ENCODE measurements around the gene ATP6V0C.
"Not testable (repeated sequence)": the region's sequence is repeated elsewhere in the genome, so short reads cannot be mapped to it uniquely, and the experiment has no call there.

The ATP6V0C gene

DNA sequence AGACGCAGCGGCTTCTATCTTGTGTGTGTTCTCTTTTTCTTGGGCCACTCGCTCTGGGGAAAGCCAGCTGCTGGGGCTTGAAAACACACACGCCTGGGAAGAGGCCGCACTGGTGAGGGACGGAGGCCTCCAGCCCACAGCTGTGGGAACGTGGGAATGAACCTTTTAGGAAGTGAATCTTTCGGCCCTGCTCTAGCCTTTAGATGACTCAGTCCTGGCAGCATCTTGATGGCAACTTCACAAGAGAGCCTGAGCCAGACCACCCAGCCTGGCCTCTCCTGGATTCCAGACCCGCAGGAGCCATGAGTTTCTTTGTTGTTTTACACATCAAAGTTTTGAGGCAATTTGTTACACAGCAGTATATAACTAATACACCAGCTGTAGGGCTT, 21.9 kb downstream of the ATP6V0C start:
- no peak for TF ChIP-seq GABPA (IDR thresholded peaks at IDR 0.05; ENCODE audit: low read depth)
- TF ChIP-seq, protein P1, sequence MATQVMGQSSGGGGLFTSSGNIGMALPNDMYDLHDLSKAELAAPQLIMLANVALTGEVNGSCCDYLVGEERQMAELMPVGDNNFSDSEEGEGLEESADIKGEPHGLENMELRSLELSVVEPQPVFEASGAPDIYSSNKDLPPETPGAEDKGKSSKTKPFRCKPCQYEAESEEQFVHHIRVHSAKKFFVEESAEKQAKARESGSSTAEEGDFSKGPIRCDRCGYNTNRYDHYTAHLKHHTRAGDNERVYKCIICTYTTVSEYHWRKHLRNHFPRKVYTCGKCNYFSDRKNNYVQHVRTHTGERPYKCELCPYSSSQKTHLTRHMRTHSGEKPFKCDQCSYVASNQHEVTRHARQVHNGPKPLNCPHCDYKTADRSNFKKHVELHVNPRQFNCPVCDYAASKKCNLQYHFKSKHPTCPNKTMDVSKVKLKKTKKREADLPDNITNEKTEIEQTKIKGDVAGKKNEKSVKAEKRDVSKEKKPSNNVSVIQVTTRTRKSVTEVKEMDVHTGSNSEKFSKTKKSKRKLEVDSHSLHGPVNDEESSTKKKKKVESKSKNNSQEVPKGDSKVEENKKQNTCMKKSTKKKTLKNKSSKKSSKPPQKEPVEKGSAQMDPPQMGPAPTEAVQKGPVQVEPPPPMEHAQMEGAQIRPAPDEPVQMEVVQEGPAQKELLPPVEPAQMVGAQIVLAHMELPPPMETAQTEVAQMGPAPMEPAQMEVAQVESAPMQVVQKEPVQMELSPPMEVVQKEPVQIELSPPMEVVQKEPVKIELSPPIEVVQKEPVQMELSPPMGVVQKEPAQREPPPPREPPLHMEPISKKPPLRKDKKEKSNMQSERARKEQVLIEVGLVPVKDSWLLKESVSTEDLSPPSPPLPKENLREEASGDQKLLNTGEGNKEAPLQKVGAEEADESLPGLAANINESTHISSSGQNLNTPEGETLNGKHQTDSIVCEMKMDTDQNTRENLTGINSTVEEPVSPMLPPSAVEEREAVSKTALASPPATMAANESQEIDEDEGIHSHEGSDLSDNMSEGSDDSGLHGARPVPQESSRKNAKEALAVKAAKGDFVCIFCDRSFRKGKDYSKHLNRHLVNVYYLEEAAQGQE (IDR thresholded peaks at IDR 0.05; ENCODE audit: insufficient replicate concordance, low read depth): no peak
- TF ChIP-seq, protein P2, sequence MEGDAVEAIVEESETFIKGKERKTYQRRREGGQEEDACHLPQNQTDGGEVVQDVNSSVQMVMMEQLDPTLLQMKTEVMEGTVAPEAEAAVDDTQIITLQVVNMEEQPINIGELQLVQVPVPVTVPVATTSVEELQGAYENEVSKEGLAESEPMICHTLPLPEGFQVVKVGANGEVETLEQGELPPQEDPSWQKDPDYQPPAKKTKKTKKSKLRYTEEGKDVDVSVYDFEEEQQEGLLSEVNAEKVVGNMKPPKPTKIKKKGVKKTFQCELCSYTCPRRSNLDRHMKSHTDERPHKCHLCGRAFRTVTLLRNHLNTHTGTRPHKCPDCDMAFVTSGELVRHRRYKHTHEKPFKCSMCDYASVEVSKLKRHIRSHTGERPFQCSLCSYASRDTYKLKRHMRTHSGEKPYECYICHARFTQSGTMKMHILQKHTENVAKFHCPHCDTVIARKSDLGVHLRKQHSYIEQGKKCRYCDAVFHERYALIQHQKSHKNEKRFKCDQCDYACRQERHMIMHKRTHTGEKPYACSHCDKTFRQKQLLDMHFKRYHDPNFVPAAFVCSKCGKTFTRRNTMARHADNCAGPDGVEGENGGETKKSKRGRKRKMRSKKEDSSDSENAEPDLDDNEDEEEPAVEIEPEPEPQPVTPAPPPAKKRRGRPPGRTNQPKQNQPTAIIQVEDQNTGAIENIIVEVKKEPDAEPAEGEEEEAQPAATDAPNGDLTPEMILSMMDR (IDR thresholded peaks at IDR 0.05; ENCODE audit: insufficient read depth, low read length): no peak
- no peak for TF ChIP-seq SPI1 (IDR thresholded peaks at IDR 0.05; ENCODE audit: borderline replicate concordance, low read depth)
- TF ChIP-seq POLR2AphosphoS5 (IDR thresholded peaks at IDR 0.05; ENCODE audit: low read depth): no peak
- no peak for DNase-seq (ENCODE audit: low read depth in 1 of 2, low spot score in 1 of 2)
- H3K27me3 ChIP-seq (ENCODE audit: insufficient read depth, poor library complexity, severe bottlenecking): no peaks in the 10 kb centered on the region
- H3K4me3 ChIP-seq (replicated peaks; ENCODE audit: insufficient read depth, low read length): no peak overlapping the region
- H3K27ac ChIP-seq (replicated peaks): no peak overlapping the region

DNA sequence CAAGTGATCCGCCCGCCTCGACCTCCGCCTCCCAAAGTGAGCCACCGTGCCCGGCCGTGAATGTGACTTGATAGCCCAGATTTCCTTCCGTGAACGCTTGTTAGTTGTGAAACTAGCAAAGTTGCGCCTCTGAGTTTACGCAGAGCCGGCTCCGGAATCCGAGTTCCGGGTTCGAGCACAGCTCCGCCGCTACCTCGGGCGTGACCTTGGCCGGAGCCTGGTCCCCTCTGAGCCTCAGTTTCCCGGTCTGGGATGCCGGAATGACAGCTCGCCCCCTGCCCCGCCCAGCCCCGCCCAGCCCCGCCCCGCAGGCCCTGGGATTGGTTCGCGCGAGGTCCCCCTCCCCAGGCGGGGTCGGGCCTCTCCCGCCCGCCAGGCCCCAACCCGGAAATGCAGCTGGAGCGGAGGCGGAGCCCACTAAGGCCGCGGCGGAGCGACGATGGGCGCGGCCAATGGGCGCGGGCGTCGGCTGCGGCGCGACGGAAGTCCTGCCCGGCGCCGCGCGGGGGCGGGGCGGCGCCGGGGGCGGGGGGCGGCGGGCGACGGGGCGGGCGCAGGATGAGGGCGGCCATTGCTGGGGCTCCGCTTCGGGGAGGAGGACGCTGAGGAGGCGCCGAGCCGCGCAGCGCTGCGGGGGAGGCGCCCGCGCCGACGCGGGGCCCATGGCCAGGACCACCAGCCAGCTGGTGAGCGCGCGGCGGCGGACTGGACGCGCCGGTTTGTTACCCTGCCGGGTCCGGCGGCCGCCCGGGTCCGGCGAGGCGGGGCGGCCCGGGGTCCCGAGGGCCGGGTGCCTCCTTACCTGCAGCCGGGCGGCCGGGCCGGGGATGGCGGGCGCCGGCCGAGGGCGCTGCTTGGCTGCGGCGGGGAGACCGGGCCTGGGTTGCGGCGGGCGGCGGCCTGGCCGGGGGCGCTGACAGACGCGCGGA, 24.0 kb downstream of the ATP6V0C start, which contains the start of gene PDPK1:
Gene PDPK1 (plus strand): TSS at position 571 of the 929 bp plus-strand sequence. CDS start 92 bp downstream, at position 663.
- DNase-seq (ENCODE audit: low read depth in 1 of 2, low spot score in 1 of 2): peak; percentile 88 to 93
- Histone ChIP-seq H3K27me3 (ENCODE audit: insufficient read depth, poor library complexity, severe bottlenecking) (no peaks in the 10 kb centered on the region), H3K27ac (replicated peaks) (peak within 1 kb of the TSS; percentile 65), H3K4me3 (replicated peaks; ENCODE audit: insufficient read depth, low read length) (peak within 1 kb of the TSS; percentile 56)
- TF ChIP-seq GABPA (IDR thresholded peaks at IDR 0.05; ENCODE audit: low read depth): peak; percentile 64; the same call in 1 of the 2 replicates
- TF ChIP-seq, protein P1 (IDR thresholded peaks at IDR 0.05; ENCODE audit: insufficient replicate concordance, low read depth): no peak

DNA sequence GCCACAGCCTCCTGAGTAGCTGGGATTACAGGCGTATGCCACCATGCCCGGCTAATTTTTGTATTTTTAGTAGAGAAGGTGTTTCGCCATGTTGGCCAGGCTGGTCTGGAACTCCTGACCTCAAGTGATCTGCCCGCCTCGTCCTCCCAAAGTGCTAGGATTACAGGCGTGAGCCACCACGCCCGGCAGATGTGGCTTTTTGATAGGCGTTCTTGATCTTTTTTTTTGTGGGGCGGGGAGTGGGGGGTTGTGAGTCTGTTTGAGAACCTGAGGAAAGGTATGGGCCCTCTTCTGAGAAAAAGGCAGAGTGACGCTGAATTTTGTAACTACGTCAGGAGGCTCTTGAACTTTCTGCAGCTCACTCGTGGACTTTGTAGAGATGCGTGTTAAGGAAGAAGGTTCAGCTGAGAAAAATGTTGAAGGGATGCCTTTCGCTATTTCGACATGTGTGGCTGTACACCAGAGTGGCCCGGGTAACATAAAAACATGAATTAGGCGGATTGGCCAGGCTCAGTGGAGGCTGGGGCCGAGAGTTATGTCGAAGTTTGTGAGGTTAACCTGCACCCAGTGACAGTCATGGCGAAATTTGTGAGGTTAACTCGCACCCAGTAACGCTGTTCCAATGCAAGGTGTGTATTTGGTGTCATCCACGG, 25.6 kb downstream of the ATP6V0C start:
- H3K27me3 ChIP-seq (ENCODE audit: insufficient read depth, poor library complexity, severe bottlenecking); H3K4me3 ChIP-seq (replicated peaks; ENCODE audit: insufficient read depth, low read length): not testable (repeated sequence)
- DNase-seq (ENCODE audit: low read depth in 1 of 2, low spot score in 1 of 2): peak in 1 of 2 experiments; percentile 45
- H3K27ac ChIP-seq (replicated peaks): peak overlapping the region; percentile 16; the same call in 1 of the 2 replicates

DNA sequence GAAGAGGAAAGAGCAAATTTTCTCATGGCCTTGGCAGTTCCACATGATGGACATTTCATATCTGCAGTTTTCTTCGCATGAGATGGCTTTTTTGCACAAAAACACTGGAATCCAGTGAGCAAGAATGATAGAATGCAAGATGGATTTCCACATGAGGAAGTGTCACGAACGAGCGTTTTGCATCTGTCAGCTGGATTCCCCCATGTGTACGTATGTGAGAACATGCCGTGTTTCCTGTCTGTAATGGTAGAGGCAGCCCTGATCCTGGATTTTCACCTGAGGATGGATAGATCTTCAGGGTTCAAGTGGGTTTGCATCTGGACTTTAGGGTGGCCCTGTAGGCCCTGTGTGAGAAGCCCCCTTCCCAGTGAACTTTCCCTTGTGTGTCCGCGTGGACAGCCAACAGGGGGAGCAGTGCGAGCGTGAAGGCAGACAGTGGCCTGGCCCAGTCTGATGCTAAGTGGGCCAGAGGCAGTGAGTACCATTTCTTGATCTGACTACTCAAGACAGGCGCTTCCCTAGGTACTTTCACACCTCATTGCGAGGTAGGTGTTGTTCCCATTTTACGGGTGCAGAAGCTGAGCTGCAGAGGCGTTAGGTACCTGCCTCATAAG, 26.2 kb downstream of the ATP6V0C start:
- DNase-seq (ENCODE audit: low read depth in 1 of 2, low spot score in 1 of 2): peak in 1 of 2 experiments; percentile 38
- peak; percentile 37; the same call in 1 of the 2 replicates for TF ChIP-seq SPI1 (IDR thresholded peaks at IDR 0.05; ENCODE audit: borderline replicate concordance, low read depth)
- not testable (repeated sequence) for H3K27me3 ChIP-seq (ENCODE audit: insufficient read depth, poor library complexity, severe bottlenecking); H3K4me3 ChIP-seq (replicated peaks; ENCODE audit: insufficient read depth, low read length)
- peak overlapping the region; percentile 16; the same call in 1 of the 2 replicates for H3K27ac ChIP-seq (replicated peaks)

DNA sequence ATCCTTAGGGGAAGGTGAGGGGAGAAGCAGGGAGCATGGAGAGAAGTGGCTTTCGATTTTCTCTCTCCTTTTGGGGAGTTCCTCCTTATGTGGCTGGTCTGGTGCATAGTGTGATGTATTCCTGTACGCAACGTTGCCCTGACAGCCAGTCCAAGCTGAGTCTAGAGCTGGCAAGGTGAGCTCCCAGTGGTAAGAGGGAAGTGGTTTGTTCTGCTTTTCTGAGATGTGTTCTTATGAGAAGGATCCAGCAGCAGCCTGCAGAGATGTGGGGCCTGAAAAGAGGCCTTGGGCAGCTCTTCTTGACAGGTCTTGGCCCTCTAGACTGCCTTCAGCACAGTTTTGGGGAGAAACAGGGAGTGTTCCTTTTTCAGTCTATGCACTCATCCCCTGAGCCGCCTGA, 27.2 kb downstream of the ATP6V0C start:
- H3K4me3 ChIP-seq (replicated peaks; ENCODE audit: insufficient read depth, low read length); H3K27me3 ChIP-seq (ENCODE audit: insufficient read depth, poor library complexity, severe bottlenecking): not testable (repeated sequence)
- DNase-seq (ENCODE audit: low read depth in 1 of 2, low spot score in 1 of 2): peak in 1 of 2 experiments; percentile 77
- peak overlapping the region; percentile 56 for H3K27ac ChIP-seq (replicated peaks)
- peak; percentile 72; the same call in 1 of the 2 replicates for TF ChIP-seq SPI1 (IDR thresholded peaks at IDR 0.05; ENCODE audit: borderline replicate concordance, low read depth)

DNA sequence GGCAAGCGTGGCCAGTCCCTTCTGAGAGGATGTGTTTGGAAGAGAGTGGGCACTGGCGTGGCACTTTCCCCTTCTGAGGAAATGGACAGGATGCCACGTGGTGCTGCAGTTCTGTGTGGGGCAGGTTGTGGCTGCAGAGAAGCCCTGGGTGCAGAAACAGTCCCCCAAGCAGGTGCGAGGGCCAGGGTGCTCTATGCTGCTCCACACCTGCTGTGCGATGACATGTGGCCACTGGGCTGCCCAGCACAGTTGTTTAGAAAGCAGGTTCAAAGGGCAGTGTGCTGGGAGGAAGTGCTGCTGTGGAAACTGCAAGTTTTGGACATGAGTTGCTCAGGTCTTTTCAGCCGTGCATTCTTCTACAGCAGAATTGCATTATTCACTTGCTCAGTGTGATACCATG, 27.7 kb downstream of the ATP6V0C start:
- H3K4me3 ChIP-seq (replicated peaks; ENCODE audit: insufficient read depth, low read length); DNase-seq (ENCODE audit: low read depth in 1 of 2, low spot score in 1 of 2); H3K27me3 ChIP-seq (ENCODE audit: insufficient read depth, poor library complexity, severe bottlenecking): not testable (repeated sequence)
- H3K27ac ChIP-seq (replicated peaks): peak overlapping the region; percentile 56

DNA sequence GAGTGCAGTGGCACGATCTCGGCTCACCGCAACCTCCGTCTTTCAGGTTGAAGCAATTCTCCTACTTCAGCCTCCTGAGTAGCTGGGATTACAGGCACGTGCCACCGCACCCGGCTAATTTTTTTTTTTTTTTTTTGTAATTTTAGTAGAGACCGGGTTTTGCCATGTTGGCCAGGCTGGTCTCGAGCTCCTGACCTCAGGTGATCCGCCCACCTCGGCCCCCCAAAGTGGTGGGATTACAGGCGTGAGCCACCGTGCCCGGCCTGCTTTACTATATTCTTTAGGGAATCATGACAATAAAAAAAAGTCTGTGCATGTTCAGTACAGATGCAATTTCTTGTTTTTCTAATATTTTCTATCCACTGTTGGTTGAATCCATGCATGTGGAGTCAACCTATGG, 30.0 kb downstream of the ATP6V0C start:
- DNase-seq (ENCODE audit: low read depth in 1 of 2, low spot score in 1 of 2); H3K4me3 ChIP-seq (replicated peaks; ENCODE audit: insufficient read depth, low read length); H3K27ac ChIP-seq (replicated peaks); H3K27me3 ChIP-seq (ENCODE audit: insufficient read depth, poor library complexity, severe bottlenecking): not testable (repeated sequence)

DNA sequence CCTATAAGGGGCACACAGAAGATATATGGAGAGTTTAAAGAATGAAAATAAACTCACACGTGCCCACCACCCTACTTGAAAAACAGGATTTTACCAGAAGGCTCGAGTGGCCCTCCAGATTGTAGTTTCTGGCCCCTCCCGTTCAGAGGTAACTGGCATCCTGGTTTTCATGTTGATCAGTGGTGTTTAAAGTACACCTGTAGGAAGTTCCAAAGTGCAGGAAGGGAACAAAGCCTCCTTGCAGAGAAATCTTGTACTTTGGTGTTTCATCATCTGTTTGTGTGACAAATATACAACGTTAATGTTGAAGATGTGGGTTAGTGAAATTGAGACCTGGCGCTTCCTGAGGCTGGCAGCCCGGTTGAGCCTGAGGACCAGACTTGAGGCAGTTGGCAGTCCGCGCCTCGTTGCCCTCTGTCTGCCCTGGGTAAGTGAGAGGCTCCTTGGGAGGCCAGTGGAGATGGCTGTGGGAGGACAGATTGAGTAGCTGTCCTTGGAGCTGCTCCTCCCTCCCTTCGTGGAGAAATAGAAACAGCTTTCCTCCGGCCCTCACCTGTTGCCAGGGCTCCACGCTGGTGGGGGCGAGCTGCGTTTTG, 36.6 kb downstream of the ATP6V0C start:
- not testable (repeated sequence) for H3K27me3 ChIP-seq (ENCODE audit: insufficient read depth, poor library complexity, severe bottlenecking); DNase-seq (ENCODE audit: low read depth in 1 of 2, low spot score in 1 of 2); H3K4me3 ChIP-seq (replicated peaks; ENCODE audit: insufficient read depth, low read length); H3K27ac ChIP-seq (replicated peaks)
